HCT116 (cell line): ENCODE results near the gene CEP112. TPM values are rescaled to one million over a fixed set of nuclear protein-coding genes. Genes with fewer than 3 reads are reported as not detected.

Source experiments
- ATAC-seq: fragments of 200-7000 bp; cut with Tn5 transposase; 2 replicates; pipeline ENCODE4 v1.9.1; 2020; ENCODE audit warnings: mild to moderate bottlenecking, moderate library complexity
- BruUV-seq: library from RNA; stranded (reverse); fragments of 400-500 nt; replicated peaks from 2 replicates; lab custom pipeline; 2021; lab: Mats Ljungman, UMichigan
- CTCF ChIA-PET: fragments of 300-600 bp; sonication (Branson Sonifier 250); formaldehyde crosslinking; loops from one replicate; lab custom pipeline; 2021; ENCODE audit warnings: antibody characterized with exemption; lab: Charles Lee
- POLR2A ChIA-PET: fragments of 300-600, 350-600 bp; sonication (Branson Sonifier 250); formaldehyde crosslinking; loops from one replicate; lab custom pipeline; 2021; ENCODE audit warnings: antibody characterized with exemption; lab: Charles Lee
- RAD21 ChIA-PET, 2 experiments: fragments of 300-600 bp; sonication (Branson Sonifier 250); formaldehyde crosslinking; loops; one replicate each; lab custom pipeline; 2023; ENCODE audit warnings: low total read pairs in 2 of 2; ENCODE audit not compliant: uncharacterized antibody in 2 of 2, unreplicated experiment in 2 of 2, low non-redundant PET in 1 of 2; lab: Charles Lee
- DNase-seq: peaks from one replicate; pipeline ENCODE4 v3.0.0-alpha.2; 2010; ENCODE audit warnings: low read depth, low spot score
- H2AFZ ChIP-seq: fragments of 200-600 bp; shearing (Covaris generic), sonication (generic); 2 replicates; pipeline ENCODE4 v1.6.1; 2017; ENCODE audit warnings: low read depth, mixed run types, mixed read lengths, antibody characterized with exemption, low read length; ENCODE audit not compliant: poor library complexity, severe bottlenecking
- H3K27ac ChIP-seq: 2 replicates; pipeline ENCODE4 v1.5.1; 2012; ENCODE audit warnings: low read depth, low read length
- H3K27me3 ChIP-seq: fragments of 200-600 bp; sonication (generic); 2 replicates; pipeline ENCODE4 v1.6.1; 2016; ENCODE audit warnings: mixed run types, low read length, mixed read lengths; ENCODE audit not compliant: insufficient read depth
- H3K36me3 ChIP-seq, 2 experiments: fragments of 200-500 bp in 1 of 2; fragments of 200-600 bp in 1 of 2; sonication (Bioruptor generic) in 1 of 2; sonication (generic) in 1 of 2; 2 replicates each; pipeline versions ENCODE4 v1.5.1 to v1.6.1; 2014 to 2016; ENCODE audit warnings: low read length in 2 of 2, inconsistent platforms in 1 of 2, mixed read lengths in 1 of 2, mixed run types in 1 of 2; ENCODE audit not compliant: insufficient read depth in 2 of 2, control insufficient read depth in 1 of 2
- H3K4me1 ChIP-seq, 2 experiments: fragments of 200-600 bp in 1 of 2; sonication (generic) in 1 of 2; 2 replicates each; pipeline versions ENCODE4 v1.5.1 to v1.6.1; 2012 to 2017; ENCODE audit warnings: low read length in 2 of 2, inconsistent platforms in 1 of 2, mild to moderate bottlenecking in 1 of 2, mixed read lengths in 1 of 2, mixed run types in 1 of 2, moderate library complexity in 1 of 2; ENCODE audit not compliant: insufficient read depth in 2 of 2, control insufficient read depth in 1 of 2
- H3K4me2 ChIP-seq: fragments of 200-600 bp; sonication (generic); 2 replicates; pipeline ENCODE4 v1.6.1; 2017; ENCODE audit warnings: mixed run types, low read length, mixed read lengths
- H3K4me3 ChIP-seq, 2 experiments: fragments of 200-600 bp in 1 of 2; sonication (generic) in 1 of 2; replicated peaks in 1 of 2; 2 replicates each; pipeline ENCODE4 v1.5.1; 2011 to 2016; ENCODE audit warnings: low read length in 2 of 2, control low read depth in 1 of 2, low read depth in 1 of 2, mild to moderate bottlenecking in 1 of 2, mixed read lengths in 1 of 2, mixed run types in 1 of 2
- H3K79me2 ChIP-seq: fragments of 200-600 bp; sonication (generic); 2 replicates; pipeline ENCODE4 v1.6.1; 2017; ENCODE audit warnings: mild to moderate bottlenecking, mixed run types, low read length, moderate library complexity, mixed read lengths; ENCODE audit not compliant: insufficient read depth
- H3K9ac ChIP-seq: fragments of 200-600 bp; sonication (generic); 2 replicates; pipeline ENCODE4 v1.6.1; 2016; ENCODE audit warnings: low read length, mixed read lengths
- H3K9me2 ChIP-seq: fragments of 200-600 bp; sonication (generic), shearing (Covaris generic); 2 replicates; pipeline ENCODE4 v1.6.1; 2017; ENCODE audit warnings: mixed run types, mild to moderate bottlenecking, moderate library complexity; ENCODE audit not compliant: insufficient read depth
- H3K9me3 ChIP-seq, 2 experiments: fragments of 200-500 bp in 1 of 2; fragments of 200-600 bp in 1 of 2; sonication (Bioruptor generic) in 1 of 2; sonication (generic) in 1 of 2; 2 replicates each; pipeline ENCODE4 v1.6.1; 2014 to 2017; ENCODE audit warnings: low read length in 2 of 2, mixed read lengths in 2 of 2, inconsistent platforms in 1 of 2, low read depth in 1 of 2, mild to moderate bottlenecking in 1 of 2, mixed run types in 1 of 2, moderate library complexity in 1 of 2; ENCODE audit not compliant: control insufficient read depth in 1 of 2, insufficient read depth in 1 of 2
- H4K20me1 ChIP-seq: fragments of 200-600 bp; sonication (generic), shearing (Covaris generic); 2 replicates; pipeline ENCODE4 v1.6.1; 2017; ENCODE audit warnings: mixed run types, mild to moderate bottlenecking, moderate library complexity; ENCODE audit not compliant: insufficient read depth
- EZH2phosphoT487 ChIP-seq: fragments of 200-600 bp; IDR thresholded peaks from 2 replicates; pipeline ENCODE4 v1.6.1; 2018; ENCODE audit warnings: antibody characterized with exemption, borderline replicate concordance
- FOSL1 ChIP-seq: IDR thresholded peaks from 2 replicates; pipeline ENCODE4 v1.6.1; 2012; ENCODE audit warnings: low read depth
- POLR2A ChIP-seq: IDR thresholded peaks from 2 replicates; pipeline ENCODE4 v1.7.0; 2011; ENCODE audit warnings: borderline replicate concordance; ENCODE audit not compliant: insufficient read depth, insufficient read length; ENCODE audit errors: extremely low read depth
- SIN3A ChIP-seq: IDR thresholded peaks from 2 replicates; pipeline ENCODE4 v1.6.1; 2012; ENCODE audit warnings: low read depth
- SRF ChIP-seq: IDR thresholded peaks from 2 replicates; pipeline ENCODE4 v1.6.1; 2012; ENCODE audit warnings: low read depth
- TCF7L2 ChIP-seq: IDR thresholded peaks from 2 replicates; pipeline ENCODE4 v1.7.0; 2011; ENCODE audit warnings: borderline replicate concordance, inconsistent platforms; ENCODE audit not compliant: insufficient read depth, insufficient read length; ENCODE audit errors: extremely low read depth
- ZBTB33 ChIP-seq: IDR thresholded peaks from 2 replicates; pipeline ENCODE4 v1.6.1; 2011; ENCODE audit warnings: mild to moderate bottlenecking, low read length, moderate library complexity; ENCODE audit not compliant: insufficient replicate concordance; ENCODE audit errors: extremely low read depth
- intact Hi-C: fragments of 100-400 bp; cut with micrococcal nuclease; formaldehyde crosslinking; loops from 2 replicates; pipeline ENCODE4 v1.10.0; 2022
- total RNA-seq: library from RNA; stranded (reverse); gene quantifications from one replicate; pipeline ENCODE4 v1.2.1, GENCODE V29; 2021; ENCODE audit not compliant: unreplicated experiment

Gene CEP112
- total RNA-seq, 1 experiment from 2014 or later = 10.9 TPM

- RAD21 ChIA-PET = no interaction called here
- no peaks in the 10 kb centered on the region for H4K20me1 ChIP-seq
- H3K27ac ChIP-seq = no peak overlapping the region
- no peaks in the 10 kb centered on the region for H3K4me1 ChIP-seq
- H3K4me3 ChIP-seq = no peak overlapping the region
- H2AFZ ChIP-seq = no peak overlapping the region
- no peaks in the 10 kb centered on the region for H3K79me2 ChIP-seq
- H3K27me3 ChIP-seq = peaks cover 8% of the 10 kb centered on the region; the same call in 1 of the 2 replicates
- no peak for TF ChIP-seq EZH2phosphoT487
- TF ChIP-seq POLR2A = no peak
- TF ChIP-seq TCF7L2 = no peak
- TF ChIP-seq ZBTB33 = no peak
- no peak for TF ChIP-seq FOSL1
- TF ChIP-seq SRF = no peak
- TF ChIP-seq SIN3A = no peak
- DNase-seq = no peak
- no peak overlapping the region for H3K9ac ChIP-seq
- H3K9me2 ChIP-seq = no peaks in the 10 kb centered on the region
- CTCF ChIA-PET = no interaction called here
- no peaks in the 10 kb centered on the region for H3K9me3 ChIP-seq
- POLR2A ChIA-PET = no interaction called here
- H3K4me2 ChIP-seq = no peak overlapping the region
- intact Hi-C loops = no loop called here
- ATAC-seq = no peak
- no TSS peak for BruUV-seq
- H3K36me3 ChIP-seq = no peaks in the 10 kb centered on the region
These were observed 35.5 kb upstream of the CEP112 start for GRCh38 chr17:66227212-66228045.
